HS-27A (cell line): ENCODE results near the gene CACNB1.

Source experiments
- DNase-seq: peaks from one replicate; pipeline ENCODE4 v3.0.0-alpha.2; 2012; ENCODE audit warnings: low read depth, missing footprints

CACNB1 gene

GRCh38 chr17:39200957-39201510 is 3.6 kb upstream of the CACNB1 start:
- DNase-seq, result no peak

GRCh38 chr17:39200070-39200879 is 2.8 kb upstream of the CACNB1 start, which contains the start of gene RPL19:
TSS of gene RPL19 (plus strand) at chr17:39200283. CDS start at chr17:39200345, 62 bp downstream.
- no peak for DNase-seq

GRCh38 chr17:39199820-39200069 is 2.3 kb upstream of the CACNB1 start:
- DNase-seq, result peak; percentile 70

GRCh38 chr17:39198186-39198566 is 707 bp upstream of the CACNB1 start:
- DNase-seq, result no peak

- no peak for DNase-seq
Observed at GRCh38 chr17:39196808-39197291, 619 bp downstream of the CACNB1 start.

GRCh38 chr17:39196241-39196807 is 1.1 kb downstream of the CACNB1 start:
- no peak for DNase-seq

GRCh38 chr17:39195568-39196160 is 1.8 kb downstream of the CACNB1 start:
- no peak for DNase-seq

GRCh38 chr17:39194985-39195524 is 2.4 kb downstream of the CACNB1 start:
- no peak for DNase-seq

GRCh38 chr17:39194089-39194984 is 3.1 kb downstream of the CACNB1 start:
- no peak for DNase-seq

GRCh38 chr17:39193346-39193745 is 4.1 kb downstream of the CACNB1 start:
- no peak for DNase-seq

GRCh38 chr17:39192901-39193300 is 4.6 kb downstream of the CACNB1 start:
- no peak for DNase-seq

GRCh38 chr17:39191750-39192510 is 5.5 kb downstream of the CACNB1 start:
- DNase-seq, result no peak

GRCh38 chr17:39187152-39187830 is 10.2 kb downstream of the CACNB1 start:
- DNase-seq, result no peak

GRCh38 chr17:39186481-39187002 is 10.9 kb downstream of the CACNB1 start:
- no peak for DNase-seq

- no peak for DNase-seq
Observed at GRCh38 chr17:39183720-39184119, 13.7 kb downstream of the CACNB1 start.

- DNase-seq, result no peak
Observed at GRCh38 chr17:39183045-39183444, 14.4 kb downstream of the CACNB1 start.

- DNase-seq, result no peak
Observed at GRCh38 chr17:39181303-39181702, 16.2 kb downstream of the CACNB1 start.

- no peak for DNase-seq
Observed at GRCh38 chr17:39178536-39178935, 18.9 kb downstream of the CACNB1 start.

- DNase-seq, result no peak
Observed at GRCh38 chr17:39177256-39177655, 20.2 kb downstream of the CACNB1 start.

- DNase-seq, result no peak
Observed at GRCh38 chr17:39175695-39176093, 21.8 kb downstream of the CACNB1 start.
